Loucy (cell line): Measurements from ENCODE around the gene LYZL2.

Source experiments
- EZH2phosphoT487 ChIP-seq: fragments of 200-600 bp; IDR thresholded peaks from 2 replicates; pipeline ENCODE4 v1.6.1; 2018; ENCODE audit warnings: antibody characterized with exemption, mild to moderate bottlenecking, moderate library complexity, borderline replicate concordance
- TF ChIP-seq, protein P1 (sequence below): fragments of 200-600 bp; sonication (generic); conservative IDR thresholded peaks from 2 replicates; pipeline ENCODE4 v1.5.1; 2014; ENCODE audit warnings: mild to moderate bottlenecking, antibody characterized with exemption, low read length

DNA sequence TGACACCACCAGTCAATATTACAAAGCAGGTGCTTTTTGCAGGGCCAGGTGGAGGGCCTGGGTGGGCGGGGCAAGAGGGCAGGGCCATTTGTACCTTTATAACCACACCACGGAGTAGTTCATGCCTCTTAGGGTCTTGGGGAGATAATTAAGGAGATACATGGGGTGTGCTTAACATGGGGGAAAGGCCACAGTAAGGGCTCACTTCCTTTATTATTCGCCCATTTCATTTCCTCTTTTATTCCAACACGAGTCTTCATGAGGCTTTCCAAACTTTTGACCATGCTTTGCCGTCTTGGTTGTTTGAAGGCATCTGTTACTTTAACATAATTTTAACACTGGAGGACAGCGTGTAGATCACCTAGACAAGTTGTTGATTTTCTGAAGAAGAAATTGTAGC lies 33.3 kb upstream of the LYZL2 start:
- TF ChIP-seq, protein P1, sequence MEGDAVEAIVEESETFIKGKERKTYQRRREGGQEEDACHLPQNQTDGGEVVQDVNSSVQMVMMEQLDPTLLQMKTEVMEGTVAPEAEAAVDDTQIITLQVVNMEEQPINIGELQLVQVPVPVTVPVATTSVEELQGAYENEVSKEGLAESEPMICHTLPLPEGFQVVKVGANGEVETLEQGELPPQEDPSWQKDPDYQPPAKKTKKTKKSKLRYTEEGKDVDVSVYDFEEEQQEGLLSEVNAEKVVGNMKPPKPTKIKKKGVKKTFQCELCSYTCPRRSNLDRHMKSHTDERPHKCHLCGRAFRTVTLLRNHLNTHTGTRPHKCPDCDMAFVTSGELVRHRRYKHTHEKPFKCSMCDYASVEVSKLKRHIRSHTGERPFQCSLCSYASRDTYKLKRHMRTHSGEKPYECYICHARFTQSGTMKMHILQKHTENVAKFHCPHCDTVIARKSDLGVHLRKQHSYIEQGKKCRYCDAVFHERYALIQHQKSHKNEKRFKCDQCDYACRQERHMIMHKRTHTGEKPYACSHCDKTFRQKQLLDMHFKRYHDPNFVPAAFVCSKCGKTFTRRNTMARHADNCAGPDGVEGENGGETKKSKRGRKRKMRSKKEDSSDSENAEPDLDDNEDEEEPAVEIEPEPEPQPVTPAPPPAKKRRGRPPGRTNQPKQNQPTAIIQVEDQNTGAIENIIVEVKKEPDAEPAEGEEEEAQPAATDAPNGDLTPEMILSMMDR: no peak
- no peak for TF ChIP-seq EZH2phosphoT487
